ENCODE data around the gene SMAD9.

Gene SMAD9

DNA sequence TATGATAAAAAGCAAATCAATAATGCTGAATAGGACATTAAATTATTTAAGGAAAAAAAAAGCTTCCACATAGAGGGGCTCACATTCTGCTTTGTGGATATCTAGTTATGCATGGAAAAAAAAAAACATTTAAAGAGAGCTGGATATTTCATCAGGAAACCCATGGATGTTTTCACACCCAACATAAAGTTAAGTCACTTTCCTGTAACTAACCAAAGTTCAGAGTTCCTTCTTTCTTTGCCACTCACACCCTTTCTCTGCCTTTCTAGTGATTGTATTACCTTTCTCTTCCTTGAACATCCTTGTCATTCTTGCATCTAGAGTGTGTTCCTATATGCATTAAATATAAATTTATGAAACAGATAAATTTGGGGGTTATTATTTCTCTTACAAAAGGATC is 53.8 kb downstream of the SMAD9 start:
- FAIRE-seq (no peak), DNase-seq (ENCODE audit: low spot score) (no peak)

GRCh38 chr13:36865265-36865664 is 54.8 kb downstream of the SMAD9 start:
- DNase-seq (ENCODE audit: low spot score) (no peak), FAIRE-seq (no peak)

GRCh38 chr13:36862722-36863121 is 57.3 kb downstream of the SMAD9 start:
- FAIRE-seq (no peak), DNase-seq (ENCODE audit: low spot score) (no peak)

GRCh38 chr13:36862002-36862685 is 57.9 kb downstream of the SMAD9 start:
- DNase-seq (ENCODE audit: low spot score) (no peak), FAIRE-seq (no peak)

GRCh38 chr13:36859259-36859658 is 60.8 kb downstream of the SMAD9 start:
- DNase-seq (ENCODE audit: low spot score) (no peak), FAIRE-seq (no peak)

DNA sequence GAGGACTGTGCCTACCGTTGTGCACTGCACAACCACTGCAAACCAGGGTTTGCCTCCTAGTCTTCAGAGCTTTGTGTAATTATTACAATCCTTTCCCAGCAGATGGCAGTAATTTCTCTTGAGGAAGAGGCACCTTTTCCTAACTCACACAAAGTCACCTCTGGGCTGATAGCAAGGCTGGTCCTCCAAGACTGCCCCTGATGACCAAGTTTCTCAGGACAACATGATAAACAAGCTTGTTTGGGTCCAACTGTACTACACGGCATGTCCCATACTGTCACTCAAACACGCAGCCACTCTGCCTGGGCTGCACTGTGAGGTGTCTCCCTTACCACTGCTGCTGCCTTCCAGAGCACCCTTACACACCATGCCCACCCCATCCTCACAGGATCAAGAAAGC is 61.7 kb downstream of the SMAD9 start:
- FAIRE-seq: no peak
- DNase-seq (ENCODE audit: low spot score): peak; percentile 56

GRCh38 chr13:36857253-36857652 is 62.8 kb downstream of the SMAD9 start:
- DNase-seq (ENCODE audit: low spot score) (no peak), FAIRE-seq (no peak)

DNA sequence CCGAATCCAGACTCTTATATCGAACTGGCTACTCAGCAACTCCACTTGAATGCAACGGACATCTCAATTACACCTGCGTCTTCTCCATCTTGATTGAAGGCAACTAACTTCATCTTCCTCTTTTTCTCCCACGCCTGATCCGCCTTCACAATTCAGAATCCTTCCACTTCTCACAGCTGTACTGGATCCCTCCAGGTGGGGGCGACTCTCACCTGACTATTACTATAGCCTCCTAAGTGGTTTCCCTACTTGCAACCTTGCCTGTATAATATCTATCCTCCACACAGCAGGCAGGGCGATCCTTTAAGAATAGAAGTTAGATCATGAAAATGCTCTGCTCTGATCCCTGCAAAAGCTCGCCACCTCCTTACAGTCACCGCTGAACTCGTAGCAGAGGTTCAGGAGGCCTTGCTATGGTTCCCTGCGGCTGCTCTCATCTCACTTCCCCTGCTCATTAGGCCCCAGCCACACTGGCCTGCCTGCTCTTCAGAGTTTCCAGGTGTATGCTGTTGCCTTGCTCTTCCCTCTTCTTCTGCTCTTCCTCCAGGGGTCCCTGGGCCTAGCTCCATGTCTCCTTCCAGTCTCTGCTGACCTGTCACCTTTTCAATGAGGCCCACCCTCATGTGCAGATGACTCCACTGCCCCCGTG is 69.1 kb downstream of the SMAD9 start:
- DNase-seq (ENCODE audit: low spot score) (no peak), FAIRE-seq (no peak)

DNA sequence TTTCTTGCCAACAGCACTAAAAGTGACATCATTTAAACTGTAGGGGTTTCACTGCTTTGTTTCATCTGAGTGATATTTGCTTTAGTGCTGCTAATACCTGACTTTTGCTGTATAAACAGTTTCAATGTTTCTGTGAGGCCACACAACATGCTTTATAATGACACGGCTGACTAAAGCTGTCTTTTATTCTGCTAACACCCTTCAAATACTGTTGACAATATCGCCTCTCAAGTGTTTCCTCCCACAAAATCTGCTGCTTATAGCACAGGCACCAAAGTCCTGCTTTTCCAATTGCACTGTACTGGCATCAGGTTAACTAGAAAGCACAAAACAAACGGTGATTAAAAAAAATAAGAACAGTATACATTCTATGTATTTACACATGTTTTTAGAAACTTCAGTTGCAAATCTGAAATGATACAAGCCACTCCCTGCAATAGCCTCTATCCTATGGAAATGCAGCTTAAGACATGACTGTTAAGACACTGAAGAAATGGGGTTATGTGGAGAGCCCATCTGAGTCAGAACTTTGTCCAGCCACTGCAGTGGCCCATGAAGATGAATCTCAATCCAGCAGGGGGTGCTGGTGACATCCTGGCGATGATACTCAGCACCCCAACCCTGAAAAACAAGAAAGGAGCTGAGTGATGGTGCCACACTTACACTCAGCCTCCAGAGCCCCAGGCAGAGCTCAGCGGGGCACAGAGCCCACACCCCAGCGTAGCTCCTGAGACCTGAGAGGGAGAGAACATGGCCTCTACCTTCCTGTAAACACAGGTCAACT is 71.6 kb downstream of the SMAD9 start:
- no peak for DNase-seq (ENCODE audit: low spot score)
- no peak for FAIRE-seq

GRCh38 chr13:36847606-36848005 is 72.4 kb downstream of the SMAD9 start:
- DNase-seq (ENCODE audit: low spot score): no peak
- FAIRE-seq: no peak

GRCh38 chr13:36841391-36841790 is 78.6 kb downstream of the SMAD9 start:
- DNase-seq (ENCODE audit: low spot score) (no peak), FAIRE-seq (no peak)

DNA sequence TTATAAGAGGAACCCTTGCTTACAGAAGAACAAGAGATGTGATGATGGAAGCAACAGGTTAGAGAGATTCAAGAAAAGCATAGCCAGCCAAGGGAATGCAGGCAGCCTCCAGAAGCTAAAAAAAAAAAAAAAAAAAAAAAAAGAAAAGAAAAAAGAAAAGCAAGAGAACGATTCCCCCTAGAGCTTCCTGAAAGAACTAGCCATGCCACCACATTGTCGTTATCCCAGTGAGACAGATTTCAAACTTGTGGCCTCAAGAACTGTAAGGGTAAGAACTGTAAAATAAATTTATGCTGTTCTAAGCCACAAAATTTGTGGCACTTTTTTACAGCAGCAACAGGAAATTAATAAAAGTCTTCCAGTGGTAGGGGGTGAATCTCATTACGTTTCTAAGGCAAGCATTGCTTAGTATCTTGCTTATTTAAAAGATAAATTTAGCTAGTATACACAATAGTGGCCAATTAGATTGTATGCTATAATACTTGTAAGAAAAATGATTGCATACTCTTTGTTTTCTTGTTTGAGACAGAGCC is 79.3 kb downstream of the SMAD9 start:
- FAIRE-seq (no peak), DNase-seq (ENCODE audit: low spot score) (no peak)

DNA sequence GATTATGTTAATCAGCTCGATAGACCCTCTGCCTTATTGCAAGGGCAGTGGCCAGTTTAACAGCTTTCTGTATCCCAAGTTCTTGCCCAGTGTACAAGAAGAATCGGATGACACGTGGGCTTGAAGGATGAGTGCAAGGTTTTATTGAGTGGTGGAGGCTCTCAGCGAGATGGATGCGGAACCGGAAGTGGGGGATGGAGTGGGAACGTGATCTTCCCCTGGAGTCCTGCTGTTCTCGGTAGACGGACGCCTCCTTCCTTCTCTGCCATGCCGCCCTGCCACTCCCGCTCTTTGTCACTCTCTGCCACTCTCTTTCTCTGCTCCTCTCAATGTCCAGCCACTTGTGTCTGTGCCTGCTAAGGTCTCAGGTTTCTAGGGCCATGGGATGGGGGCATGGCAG is 80.1 kb downstream of the SMAD9 start:
- DNase-seq (ENCODE audit: low spot score) (no peak), FAIRE-seq (no peak)

DNA sequence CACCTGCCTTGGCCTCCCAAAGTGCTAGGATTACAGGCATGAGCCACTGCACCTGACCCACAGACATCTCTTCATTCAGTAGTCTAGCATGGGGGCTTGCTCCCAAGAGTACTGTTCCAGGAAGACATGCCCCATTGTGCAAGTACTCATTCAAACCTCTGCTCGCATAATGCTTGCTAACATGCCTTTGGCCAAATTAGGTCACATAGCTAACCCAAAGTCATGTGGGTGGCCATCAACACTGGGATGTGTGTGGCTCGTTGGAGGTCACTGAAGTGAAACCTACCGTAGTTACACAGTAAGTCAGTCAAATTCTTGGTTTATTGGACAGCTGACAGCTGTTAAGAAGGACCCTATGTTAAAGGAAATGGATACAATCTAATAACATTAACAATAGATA is 80.8 kb downstream of the SMAD9 start:
- FAIRE-seq: no peak
- no peak for DNase-seq (ENCODE audit: low spot score)

GRCh38 chr13:36837354-36838092 is 82.5 kb downstream of the SMAD9 start:
- FAIRE-seq: no peak
- no peak for DNase-seq (ENCODE audit: low spot score)

GRCh38 chr13:36834299-36834698 is 85.7 kb downstream of the SMAD9 start:
- FAIRE-seq: no peak
- DNase-seq (ENCODE audit: low spot score): no peak

DNA sequence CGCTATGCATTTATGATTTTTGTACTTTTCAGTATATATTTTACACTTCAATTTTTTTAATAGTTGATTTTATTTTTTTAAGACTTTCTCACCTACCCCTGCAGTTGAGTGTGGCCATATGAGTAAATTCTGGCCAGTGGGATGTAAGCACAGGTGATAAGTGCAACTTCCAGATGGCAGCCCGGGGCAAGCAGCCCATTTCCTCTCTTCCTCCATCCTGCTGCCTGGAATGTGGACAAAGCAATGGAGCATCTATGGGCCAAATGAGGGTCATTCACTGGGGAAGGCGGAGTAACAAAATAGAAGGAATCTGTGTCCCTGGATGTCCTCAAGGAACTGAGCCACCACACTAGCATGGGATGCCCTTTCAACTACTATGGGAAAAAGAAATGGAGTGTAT is 88.7 kb downstream of the SMAD9 start:
- DNase-seq (ENCODE audit: low spot score): no peak
- FAIRE-seq: no peak

GRCh38 chr13:36829753-36830152 is 90.3 kb downstream of the SMAD9 start:
- FAIRE-seq (no peak), DNase-seq (ENCODE audit: low spot score) (no peak)

GRCh38 chr13:36822785-36823184 is 97.3 kb downstream of the SMAD9 start:
- no peak for FAIRE-seq

DNA sequence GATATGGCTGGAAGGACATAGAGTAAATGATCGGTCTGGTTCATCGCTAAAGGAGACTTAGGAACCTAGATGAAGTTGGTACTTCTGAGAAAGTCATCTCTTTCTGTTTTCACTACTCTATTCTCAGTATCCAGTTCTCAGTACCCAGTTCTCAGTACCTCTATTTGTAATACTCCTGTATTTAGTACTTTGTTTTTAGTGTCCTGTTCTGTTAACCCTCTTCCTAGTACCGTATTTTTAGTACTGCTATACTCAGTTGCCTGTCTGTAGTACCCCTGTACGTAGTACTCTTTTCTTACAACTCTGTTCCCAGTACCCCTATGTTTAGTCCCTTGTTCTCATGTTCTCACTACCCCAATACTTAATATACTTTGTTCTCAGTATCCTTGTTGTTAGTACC is 99.8 kb downstream of the SMAD9 start:
- no peak for DNase-seq (ENCODE audit: low spot score)
- no peak for FAIRE-seq

More at GRCh38 chr13:36822785-36823184, 97.3 kb downstream of the SMAD9 start:
- DNase-seq (ENCODE audit: low spot score): no peak

GRCh38 chr13:36819739-36820090 is 100.3 kb downstream of the SMAD9 start:
- FAIRE-seq: no peak
- no peak for DNase-seq (ENCODE audit: low spot score)

All from RCC 7860 (cell line).